NCI-H187 (cell line): ENCODE data around the gene SASH3.

ENCODE experiments used
- DNase-seq, 2 experiments: peaks; one replicate each; lab custom pipeline; 2025; lab: John Stamatoyannopoulos, UW

Gene SASH3

DNA sequence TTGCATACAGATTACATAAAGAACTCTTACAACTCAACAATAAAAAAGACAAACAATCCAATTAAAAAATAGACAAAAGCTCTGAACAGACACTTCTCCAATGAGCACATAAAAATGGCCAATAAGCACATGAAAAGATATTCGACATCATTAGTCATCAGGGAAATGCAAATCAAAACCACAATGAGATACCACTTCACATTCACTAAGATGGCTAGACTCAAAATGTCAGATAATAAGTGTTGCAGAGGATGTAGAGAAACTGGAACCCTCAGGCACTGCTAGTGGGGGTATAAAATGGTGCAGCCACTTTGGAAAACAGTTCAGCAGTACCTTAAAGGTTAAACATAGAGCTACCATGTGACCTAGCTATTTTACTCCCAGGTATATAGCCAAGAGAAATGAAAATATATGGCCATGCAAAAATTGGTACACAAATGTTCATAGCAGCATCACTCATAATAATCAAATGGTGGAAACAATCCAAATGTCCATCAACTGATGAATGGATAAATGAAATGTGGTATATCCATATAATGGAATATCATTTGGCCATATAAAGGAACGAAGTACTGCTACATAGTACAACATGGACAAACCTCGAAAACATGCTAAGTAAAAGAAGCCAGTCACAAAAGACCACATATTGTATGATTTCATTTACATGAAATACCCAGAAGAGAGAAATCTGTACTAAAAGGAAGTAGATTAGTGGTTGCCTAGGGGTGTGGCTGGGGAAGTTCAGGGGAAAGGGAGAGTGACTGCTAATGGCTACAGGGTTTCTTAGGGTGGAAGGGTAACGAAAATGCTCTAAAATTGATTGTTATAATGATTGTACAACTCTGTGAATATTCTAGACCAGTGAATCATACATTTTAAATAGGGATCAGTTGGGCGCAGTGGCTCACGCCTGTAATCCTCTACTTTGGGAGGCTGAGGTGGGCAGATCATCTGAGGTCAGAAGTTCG is 29.4 kb downstream of the SASH3 start:
- no peak for DNase-seq

DNA sequence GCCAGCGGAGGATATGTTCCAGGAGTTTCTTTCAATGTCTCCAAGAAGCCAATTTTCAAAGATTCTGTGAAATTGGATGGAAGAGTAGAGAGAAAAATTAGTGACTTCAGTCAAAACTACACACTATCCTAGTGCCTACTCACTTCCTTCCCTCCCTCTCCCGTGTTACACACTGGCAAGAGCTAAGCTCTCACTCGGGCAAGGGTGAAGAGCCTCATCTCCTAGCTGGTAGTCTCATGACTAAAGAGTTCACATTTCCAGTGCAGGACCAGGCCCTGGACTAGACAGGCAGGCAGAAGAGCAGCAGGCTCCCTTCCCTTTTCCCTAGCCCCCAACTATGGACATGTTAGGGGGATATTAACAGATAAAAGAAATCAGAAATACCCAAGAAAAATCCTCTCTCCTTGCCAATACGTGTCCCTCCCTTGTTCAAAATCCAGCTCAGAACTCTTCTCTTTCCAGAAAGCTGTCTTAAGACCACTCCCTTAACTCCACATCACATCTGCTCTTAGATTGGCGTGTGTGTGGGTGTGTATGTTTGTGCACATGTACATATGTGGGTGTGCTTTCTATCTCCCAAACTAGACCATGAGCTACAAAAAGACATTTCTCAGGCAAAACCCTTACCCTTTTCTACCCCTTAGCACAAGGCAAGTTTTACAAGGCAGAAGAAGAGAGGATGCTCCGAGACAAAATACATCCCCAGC is 34.1 kb downstream of the SASH3 start:
- no peak for DNase-seq

GRCh38 chrX:129818123-129818522 is 38.4 kb downstream of the SASH3 start:
- DNase-seq = no peak

DNA sequence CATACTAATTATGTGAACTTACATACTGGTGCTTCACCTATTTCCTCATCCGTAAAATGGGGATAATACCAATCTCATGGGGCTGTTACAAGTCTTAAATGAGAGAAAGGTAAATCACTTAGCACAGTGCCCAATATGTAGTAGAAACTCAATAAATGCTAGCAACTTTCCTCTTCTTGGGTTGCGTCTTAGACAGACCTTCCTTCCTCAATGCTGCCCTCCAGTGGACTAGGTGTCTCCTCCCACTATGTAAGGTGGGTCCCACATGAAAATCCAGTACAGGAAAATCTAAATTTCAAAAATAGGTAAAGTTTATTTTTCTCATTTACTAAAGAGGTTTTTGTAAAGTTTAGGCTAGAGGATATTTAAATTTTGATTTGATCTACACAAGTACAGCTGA is 43.4 kb downstream of the SASH3 start:
- no peak for DNase-seq

DNA sequence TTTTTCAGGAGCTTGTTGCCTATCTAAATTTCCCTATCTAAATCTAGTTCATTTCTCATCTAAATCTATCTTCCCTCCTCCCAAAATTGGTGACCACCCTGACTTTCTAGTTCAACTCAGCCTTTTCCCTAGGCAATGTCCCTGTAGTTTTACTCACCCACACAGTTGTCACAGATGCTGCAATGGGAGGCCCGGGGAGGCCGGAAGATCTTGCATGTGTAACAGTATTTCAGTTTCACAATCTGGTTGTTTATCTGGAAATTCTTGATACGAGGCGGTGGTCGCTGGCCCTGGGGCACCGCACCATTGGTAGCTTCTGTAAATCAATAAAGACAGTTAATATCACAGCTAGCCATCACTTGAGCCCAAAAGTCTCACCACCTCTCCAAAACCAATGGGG is 43.8 kb downstream of the SASH3 start:
- no peak for DNase-seq

DNA sequence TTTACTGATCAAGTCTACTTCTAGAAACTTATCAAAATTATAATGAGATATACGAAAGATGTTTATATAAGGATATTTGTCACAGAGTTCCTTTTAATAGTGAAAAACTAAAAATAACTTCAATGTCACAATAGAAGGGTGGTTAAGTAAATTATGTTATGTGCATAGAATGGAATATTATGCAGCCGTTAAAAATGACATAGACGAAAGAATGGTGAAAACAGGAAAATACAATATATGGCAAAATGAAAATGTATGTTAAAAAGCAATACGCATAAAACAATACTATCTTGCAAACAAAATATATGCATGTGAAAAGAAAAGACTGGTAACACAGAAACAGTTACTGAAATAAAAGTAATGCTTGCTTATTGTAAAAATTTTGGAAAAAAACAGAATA is 44.9 kb downstream of the SASH3 start:
- no peak for DNase-seq

DNA sequence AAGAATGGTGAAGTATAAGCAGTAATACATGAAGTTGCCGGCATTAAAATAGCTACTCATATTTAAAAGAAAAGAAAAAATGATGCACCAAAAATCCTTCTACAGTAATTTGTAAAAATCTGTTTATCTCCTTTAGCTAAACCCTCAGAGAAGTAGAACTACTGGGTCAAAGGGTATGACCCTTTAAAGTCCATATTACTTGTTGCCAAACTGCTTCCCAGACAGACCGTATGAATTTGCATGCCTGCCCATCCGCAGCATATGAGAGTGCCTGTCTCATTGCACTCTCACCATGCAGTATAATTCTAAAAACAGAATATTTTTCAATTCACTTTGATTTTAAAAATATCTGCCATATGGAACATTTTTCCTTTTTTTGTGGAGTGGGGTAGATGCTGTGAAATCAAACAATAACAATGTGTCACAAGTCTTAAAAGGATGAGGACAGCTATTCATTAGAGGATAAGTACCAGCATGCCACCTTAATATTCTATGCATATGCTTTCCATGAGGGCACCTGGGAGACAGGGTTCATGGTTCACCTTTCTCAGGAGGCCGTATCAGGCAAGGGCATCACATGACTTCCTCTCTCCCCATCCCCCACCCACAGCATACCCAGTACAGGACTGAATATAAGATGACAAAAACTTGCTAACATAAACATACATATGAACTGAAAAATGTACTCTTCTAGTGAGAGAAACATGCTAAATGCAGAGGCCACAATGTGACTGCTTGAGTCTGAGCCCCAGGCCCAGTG is 46.2 kb downstream of the SASH3 start:
- no peak for DNase-seq

GRCh38 chrX:129830494-129830893 is 50.7 kb downstream of the SASH3 start:
- DNase-seq = no peak

GRCh38 chrX:129831091-129831885 is 51.5 kb downstream of the SASH3 start:
- DNase-seq = no peak

- DNase-seq = no peak
Measured at GRCh38 chrX:129833153-129833990, 53.6 kb downstream of the SASH3 start.

DNA sequence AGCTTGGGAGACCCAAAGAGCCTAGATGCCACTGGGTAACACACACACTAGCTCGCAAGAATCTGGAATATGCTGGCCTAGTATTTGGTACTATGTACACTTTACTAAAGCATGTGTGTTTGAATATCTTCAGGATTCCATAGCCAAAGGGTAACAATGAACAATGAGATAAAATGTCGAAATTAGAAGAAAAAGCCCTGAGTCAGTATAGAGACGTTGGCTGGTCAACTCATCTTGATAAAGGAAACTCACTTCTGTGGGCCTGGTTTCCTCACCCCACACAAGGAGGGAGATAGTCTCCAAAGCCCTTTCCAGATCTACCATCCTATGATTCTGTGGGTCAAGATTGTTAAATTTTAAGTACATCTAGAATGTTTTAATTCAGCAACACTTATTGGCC is 57.1 kb downstream of the SASH3 start:
- DNase-seq = no peak

GRCh38 chrX:129840344-129840743 is 60.6 kb downstream of the SASH3 start:
- no peak for DNase-seq

DNA sequence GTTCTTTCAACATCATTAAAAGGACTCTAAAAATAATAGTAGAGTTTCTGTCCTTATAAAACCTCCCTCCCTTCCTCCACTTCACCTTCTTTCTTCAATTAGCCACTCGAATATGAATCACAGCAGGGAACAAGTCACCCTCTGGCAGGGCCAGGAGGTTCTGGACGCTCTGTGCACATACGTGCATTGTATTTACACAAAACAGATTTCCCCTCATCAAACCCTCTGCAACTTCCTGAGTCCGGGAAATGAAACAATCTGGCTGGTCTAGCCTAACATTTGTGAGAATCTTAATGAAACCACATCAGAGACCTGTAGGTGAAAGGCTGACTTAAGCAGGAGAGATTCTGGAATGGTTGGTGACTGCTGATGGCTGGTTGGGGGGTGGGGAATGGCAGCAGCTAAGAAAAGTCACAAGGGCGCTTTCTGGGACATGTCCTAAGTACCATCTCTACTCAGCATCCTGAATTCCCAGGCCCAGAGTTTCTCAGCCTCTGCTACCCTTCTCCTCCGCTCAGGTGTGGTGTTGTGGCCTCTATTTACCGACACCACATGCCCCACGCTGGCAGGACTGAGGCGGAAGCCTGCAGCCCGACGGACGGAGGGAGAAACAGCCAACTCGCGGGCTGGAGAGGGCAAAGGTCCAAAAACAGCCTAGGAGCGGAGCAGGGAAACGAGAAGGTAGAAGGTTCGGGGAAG is 62.9 kb downstream of the SASH3 start:
- DNase-seq = no peak

- DNase-seq = no peak
Measured at GRCh38 chrX:129843209-129843458, 63.4 kb downstream of the SASH3 start.

- peak; percentile 79 to 81 for DNase-seq
Measured at GRCh38 chrX:129843459-129844306, 63.9 kb downstream of the SASH3 start, which contains the start of gene ZDHHC9. TSS of gene ZDHHC9 (minus strand) at chrX:129843886. CDS start at chrX:129841945, 1,941 bp downstream.
